Measurements from ENCODE around the gene PTPN11. TPM values are rescaled to one million over a fixed set of nuclear protein-coding genes. Genes with fewer than 3 reads are reported as not detected.

Gene PTPN11
- total and polyA plus RNA-seq, 2 of the 8 experiments (the other 6 are each of a cell fraction or from before 2014, with no cell fraction given) = 28.3 to 133 TPM

DNA sequence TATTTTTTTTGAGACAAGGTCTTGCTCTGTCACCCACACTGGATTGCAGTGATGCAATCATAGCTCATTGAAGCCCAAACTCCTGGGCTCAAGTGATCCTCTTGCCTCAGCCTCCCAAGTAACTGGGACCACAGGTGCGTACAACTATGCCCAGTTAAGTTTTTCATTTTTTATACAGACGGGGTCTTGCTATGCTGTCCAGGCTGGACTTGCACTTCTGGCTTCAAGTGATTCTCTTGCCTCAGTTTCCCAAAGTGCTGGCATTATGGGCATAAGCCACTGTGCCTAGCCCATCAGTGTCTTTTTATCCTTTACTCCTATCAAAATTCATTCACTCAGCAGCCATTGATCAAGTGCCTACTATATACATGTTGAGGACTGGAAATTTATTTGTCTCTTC, 9.0 kb downstream of the PTPN11 start:
- H3K4me2 ChIP-seq (ENCODE audit: insufficient read depth in 1 of 2, low read depth in 2 of 2, low read length in 2 of 2) = no peak overlapping the region
- H2BK20ac ChIP-seq (ENCODE audit: low read length) = no peak overlapping the region
- DNase-seq (ENCODE audit: low read depth in 1 of 2, low spot score in 2 of 2) (no peak), FAIRE-seq (no peak)
- H4K5ac ChIP-seq (ENCODE audit: insufficient read length, low read depth, low read length) = no peak overlapping the region
- H2BK15ac ChIP-seq (ENCODE audit: low read length) = no peak overlapping the region
- H3K9ac ChIP-seq (replicated peaks in 1 of 4; ENCODE audit: extremely low read depth in 1 of 4, low read depth in 3 of 4, low read length in 3 of 4) = no peak overlapping the region
- no peak overlapping the region for H2AK5ac ChIP-seq (ENCODE audit: low read depth, low read length)
- no peak overlapping the region for H3K14ac ChIP-seq (ENCODE audit: insufficient read length)
- H3K4ac ChIP-seq (replicated peaks; ENCODE audit: insufficient read length, low read depth, low read length) = no peak overlapping the region
- H3K4me3 ChIP-seq (ENCODE audit: extremely low read depth in 1 of 4, insufficient read depth in 2 of 4, low read depth in 3 of 4, low read length in 4 of 4) = no peak overlapping the region
- H3K23ac ChIP-seq (ENCODE audit: insufficient read length) = no peak overlapping the region
- peaks cover 3% of the 10 kb centered on the region for H3K79me1 ChIP-seq (ENCODE audit: low read depth, low read length)
- no peak overlapping the region for H2AFZ ChIP-seq (ENCODE audit: low read length)
- no peak overlapping the region for H2BK5ac ChIP-seq (ENCODE audit: low read depth, low read length)
- H3K23me2 ChIP-seq (ENCODE audit: low read depth, low read length) = no peaks in the 10 kb centered on the region
- no peaks in the 10 kb centered on the region; a peak in 1 of 8 replicates for H3K36me3 ChIP-seq (ENCODE audit: control insufficient read depth in 2 of 4, insufficient read depth in 4 of 4, low read length in 3 of 4)
- 100% methylated on average over 2 of the region's 2 CpGs; no CpG with 5 or more reads in 1 of the 2 experiments for WGBS, 2 experiments (ENCODE audit: extremely low coverage in 1 of 2, insufficient coverage in 1 of 2, insufficient read length in 1 of 2, insufficient replicate concordance in 2 of 2, low coverage in 1 of 2, low lambda C conversion rate in 2 of 2, missing lambda C conversion rate in 1 of 2)
- H3K27me3 ChIP-seq (replicated peaks in 1 of 4; ENCODE audit: control insufficient read depth in 3 of 4, extremely low read depth in 1 of 4, insufficient read depth in 3 of 4, low read length in 3 of 4) = no peaks in the 10 kb centered on the region
- no peaks in the 10 kb centered on the region for H3K9me3 ChIP-seq (ENCODE audit: insufficient read depth in 2 of 2, low read depth in 1 of 2, low read length in 1 of 2)
- POLR2A ChIA-PET (ENCODE audit: partially characterized antibody) = no interaction called here
- CTCF ChIA-PET (ENCODE audit: partially characterized antibody) = interaction anchor here (1.1 kb wide), 1 partner anchor 22 kb away, joined by 3 read pairs; no protein-coding TSS in a partner anchor
- peaks cover 0 to 9% of the 10 kb centered on the region in 2 experiments for H4K20me1 ChIP-seq (replicated peaks in 1 of 2; ENCODE audit: control insufficient read depth in 1 of 2, insufficient read depth in 2 of 2, low read length in 2 of 2)
- H4K8ac ChIP-seq (ENCODE audit: extremely low read depth, insufficient read depth, low read length) = no peak overlapping the region
- H3K4me1 ChIP-seq (replicated peaks in 1 of 4; ENCODE audit: control insufficient read depth in 3 of 4, insufficient read depth in 4 of 4, low read length in 3 of 4) = no peaks in the 10 kb centered on the region
- no peak overlapping the region for H4K91ac ChIP-seq (replicated peaks; ENCODE audit: insufficient read length, low read length)
- no peak overlapping the region for H3K18ac ChIP-seq (ENCODE audit: extremely low read depth, low read length)
- peaks cover 3 to 86% of the 10 kb centered on the region in 2 experiments for H3K79me2 ChIP-seq (ENCODE audit: control insufficient read depth in 1 of 2, insufficient read depth in 2 of 2, low read length in 2 of 2)
- H3K27ac ChIP-seq (ENCODE audit: low read depth, low read length) = no peak overlapping the region
- no peak overlapping the region for H3K56ac ChIP-seq (replicated peaks; ENCODE audit: insufficient read length, low read depth, low read length)
- H2BK12ac ChIP-seq (ENCODE audit: low read depth, low read length) = no peak overlapping the region
- no peak overlapping the region for H2BK120ac ChIP-seq (replicated peaks; ENCODE audit: low read depth, low read length)
- TF ChIP-seq JUN (IDR thresholded peaks at IDR 0.05; ENCODE audit: low read depth, low read length) = no peak
- TF ChIP-seq RNF2 (IDR thresholded peaks at IDR 0.05; ENCODE audit: borderline replicate concordance, low read depth, low read length, missing control alignments, poor library complexity, severe bottlenecking) = no peak
- TF ChIP-seq RAD21 (IDR thresholded peaks at IDR 0.05 in 1 of 2, conservative IDR thresholded peaks at IDR 0.05 in 1 of 2; ENCODE audit: low read depth in 2 of 2, low read length in 2 of 2) = no peak
- TF ChIP-seq YY1 (IDR thresholded peaks at IDR 0.05; ENCODE audit: low read depth, low read length) = no peak
- no peak for TF ChIP-seq CREB1 (IDR thresholded peaks at IDR 0.05)
- no peak for TF ChIP-seq TBP (IDR thresholded peaks at IDR 0.05; ENCODE audit: low read depth, low read length)
- TF ChIP-seq GTF2F1 (IDR thresholded peaks at IDR 0.05; ENCODE audit: borderline replicate concordance, low read depth, low read length) = no peak
- no peak for TF ChIP-seq TAF1 (IDR thresholded peaks at IDR 0.05; ENCODE audit: low read depth, low read length)
- TF ChIP-seq SP1 (IDR thresholded peaks at IDR 0.05; ENCODE audit: low read depth, low read length) = no peak
- no peak for TF ChIP-seq USF2 (IDR thresholded peaks at IDR 0.05; ENCODE audit: low read length)
- TF ChIP-seq CHD1 (IDR thresholded peaks at IDR 0.05; ENCODE audit: low read depth, low read length) = no peak
- TF ChIP-seq EP300 (IDR thresholded peaks at IDR 0.05; ENCODE audit: borderline replicate concordance in 1 of 2, low read depth in 2 of 2, low read length in 2 of 2) = no peak
- no peak for TF ChIP-seq EGR1 (IDR thresholded peaks at IDR 0.05; ENCODE audit: borderline replicate concordance, low read depth, low read length)
- no peak for TF ChIP-seq POU5F1 (IDR thresholded peaks at IDR 0.05; ENCODE audit: low read depth, low read length)
